AG09309 (cell line): ENCODE data around the gene CNIH3.

Experiments used
- DNase-seq: peaks from one replicate; pipeline ENCODE4 v3.0.0-alpha.2; 2010; ENCODE audit warnings: low read depth
- H3K4me3 ChIP-seq: 2 replicates; pipeline ENCODE4 v1.5.1; 2011; ENCODE audit warnings: mild to moderate bottlenecking, low read depth, low read length, moderate library complexity; ENCODE audit not compliant: control insufficient read depth
- TF ChIP-seq, protein P1 (sequence below): IDR thresholded peaks from 2 replicates; pipeline ENCODE4 v1.5.1; 2011; ENCODE audit warnings: mild to moderate bottlenecking, low read depth, low read length, inconsistent platforms; ENCODE audit not compliant: insufficient read depth, control insufficient read depth; ENCODE audit errors: missing control alignments

The CNIH3 gene

DNA sequence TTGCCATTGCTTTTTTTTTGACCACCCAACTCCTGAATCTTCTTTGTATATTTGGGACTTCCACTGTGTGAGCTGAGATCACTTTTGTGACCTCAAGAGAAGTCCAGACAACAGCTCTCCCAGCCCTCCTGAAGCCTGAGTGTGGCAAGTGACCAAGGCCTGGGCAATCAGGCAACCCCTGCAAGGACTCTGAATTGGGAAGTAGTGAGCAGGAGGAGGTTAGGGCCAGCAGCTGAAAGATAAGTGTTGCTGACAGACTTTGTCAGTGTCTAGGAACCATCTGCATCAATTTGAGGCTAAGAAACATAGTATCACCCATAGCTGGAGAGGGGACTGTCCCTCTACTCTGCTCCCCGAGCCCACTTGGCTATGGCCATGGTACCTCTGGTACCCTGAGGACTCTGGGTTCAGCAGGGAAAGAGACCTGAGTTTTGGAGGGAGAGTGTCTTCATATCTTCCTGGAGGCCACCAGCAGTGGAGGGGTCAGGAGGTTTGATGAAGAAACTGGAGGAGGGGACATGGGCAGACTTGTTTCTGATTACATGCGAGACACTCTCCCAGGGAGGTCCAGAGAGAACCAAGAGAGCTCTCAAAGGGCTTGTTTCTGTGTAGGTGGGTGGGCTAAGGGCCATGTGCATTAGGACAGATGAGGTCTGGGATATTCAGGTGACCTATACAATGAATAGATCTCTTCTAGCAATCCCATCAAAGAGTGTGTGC, 166.3 kb downstream of the CNIH3 start:
- no peak overlapping the region for H3K4me3 ChIP-seq
- DNase-seq: no peak
- TF ChIP-seq, protein P1, sequence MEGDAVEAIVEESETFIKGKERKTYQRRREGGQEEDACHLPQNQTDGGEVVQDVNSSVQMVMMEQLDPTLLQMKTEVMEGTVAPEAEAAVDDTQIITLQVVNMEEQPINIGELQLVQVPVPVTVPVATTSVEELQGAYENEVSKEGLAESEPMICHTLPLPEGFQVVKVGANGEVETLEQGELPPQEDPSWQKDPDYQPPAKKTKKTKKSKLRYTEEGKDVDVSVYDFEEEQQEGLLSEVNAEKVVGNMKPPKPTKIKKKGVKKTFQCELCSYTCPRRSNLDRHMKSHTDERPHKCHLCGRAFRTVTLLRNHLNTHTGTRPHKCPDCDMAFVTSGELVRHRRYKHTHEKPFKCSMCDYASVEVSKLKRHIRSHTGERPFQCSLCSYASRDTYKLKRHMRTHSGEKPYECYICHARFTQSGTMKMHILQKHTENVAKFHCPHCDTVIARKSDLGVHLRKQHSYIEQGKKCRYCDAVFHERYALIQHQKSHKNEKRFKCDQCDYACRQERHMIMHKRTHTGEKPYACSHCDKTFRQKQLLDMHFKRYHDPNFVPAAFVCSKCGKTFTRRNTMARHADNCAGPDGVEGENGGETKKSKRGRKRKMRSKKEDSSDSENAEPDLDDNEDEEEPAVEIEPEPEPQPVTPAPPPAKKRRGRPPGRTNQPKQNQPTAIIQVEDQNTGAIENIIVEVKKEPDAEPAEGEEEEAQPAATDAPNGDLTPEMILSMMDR: no peak

DNA sequence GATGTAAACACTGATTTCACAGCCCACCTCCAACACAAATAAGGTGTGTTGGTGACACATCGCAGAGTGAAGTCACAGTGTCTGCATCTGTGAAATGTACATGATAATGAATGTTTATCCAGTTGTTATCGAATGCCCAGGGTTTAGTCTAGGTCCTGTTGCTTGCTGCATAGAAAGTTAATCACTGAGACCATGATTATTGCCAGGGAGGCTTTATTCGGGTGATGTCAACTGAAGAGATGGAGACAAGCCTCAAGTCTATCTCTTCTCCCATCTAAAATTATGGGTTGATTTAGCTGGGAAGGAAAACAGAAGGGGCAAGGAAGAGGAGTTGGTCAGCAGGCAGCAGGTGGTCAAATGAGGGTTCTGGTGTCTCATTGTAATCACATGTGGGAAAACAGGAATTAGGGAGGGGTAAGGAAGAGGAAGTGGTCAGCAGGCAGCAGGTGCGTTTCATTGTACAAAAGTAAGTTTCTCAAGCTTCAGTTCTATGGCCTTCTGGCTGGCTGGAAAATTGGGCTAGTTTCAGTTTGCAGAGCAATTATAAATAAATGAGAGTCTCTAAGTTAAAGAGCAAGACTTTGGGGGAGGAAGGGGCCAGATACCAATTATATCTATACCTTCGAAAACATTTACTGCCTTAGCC, 167.0 kb downstream of the CNIH3 start:
- TF ChIP-seq, protein P1: no peak
- H3K4me3 ChIP-seq: no peak overlapping the region
- DNase-seq: no peak

DNA sequence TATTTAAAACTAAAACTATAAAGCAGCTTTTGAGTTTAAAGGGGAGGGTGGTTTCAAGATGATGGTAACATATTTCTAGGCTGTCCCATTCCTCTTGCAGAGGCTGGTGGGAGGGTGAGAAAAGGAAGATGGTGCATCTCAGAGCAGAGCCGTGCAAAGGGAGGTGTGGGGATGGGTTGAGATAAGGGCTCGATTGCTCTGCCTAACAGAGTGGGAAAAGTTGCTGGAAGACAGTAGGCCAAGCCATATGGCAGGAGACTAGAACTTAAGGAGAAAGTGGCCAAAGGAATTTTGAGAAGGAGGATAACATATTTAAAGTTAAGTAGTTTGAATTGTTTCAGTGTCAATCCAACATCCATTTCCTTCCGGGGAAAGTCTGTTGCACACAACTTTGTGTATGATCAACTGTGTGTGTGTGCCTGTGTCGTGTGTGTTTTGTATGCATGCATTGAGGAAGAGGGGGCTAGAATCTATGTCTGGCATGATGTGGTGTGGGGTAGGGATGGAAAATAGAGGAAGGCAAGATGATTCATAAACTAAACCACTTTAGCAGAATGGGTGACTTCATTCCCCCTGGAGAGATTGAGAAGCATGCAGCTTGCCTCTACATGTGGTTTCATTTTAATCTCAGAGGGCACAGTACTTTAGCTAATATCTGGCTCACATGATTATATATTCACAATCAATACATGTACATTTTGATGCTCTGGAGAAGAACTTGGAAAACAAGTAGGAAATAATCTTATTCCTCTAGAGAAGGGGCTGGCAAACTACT, 168.3 kb downstream of the CNIH3 start:
- TF ChIP-seq, protein P1: no peak
- H3K4me3 ChIP-seq: no peak overlapping the region
- peak; percentile 17 for DNase-seq

DNA sequence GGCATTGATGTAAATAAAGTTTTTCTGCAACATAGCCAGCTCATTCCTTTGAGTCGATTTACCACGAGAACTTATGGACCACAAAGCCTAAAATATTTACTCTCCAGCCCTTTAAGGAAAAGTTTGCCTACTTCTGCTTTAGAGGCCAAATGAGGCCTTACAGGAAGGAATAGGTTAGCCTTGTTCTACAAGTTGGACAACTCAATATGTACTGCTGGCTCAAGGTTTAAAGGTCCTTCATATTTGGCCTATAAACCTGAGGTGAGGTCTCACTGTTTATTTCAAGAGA, 168.9 kb downstream of the CNIH3 start:
- DNase-seq: no peak
- TF ChIP-seq, protein P1: no peak
- no peak overlapping the region for H3K4me3 ChIP-seq

DNA sequence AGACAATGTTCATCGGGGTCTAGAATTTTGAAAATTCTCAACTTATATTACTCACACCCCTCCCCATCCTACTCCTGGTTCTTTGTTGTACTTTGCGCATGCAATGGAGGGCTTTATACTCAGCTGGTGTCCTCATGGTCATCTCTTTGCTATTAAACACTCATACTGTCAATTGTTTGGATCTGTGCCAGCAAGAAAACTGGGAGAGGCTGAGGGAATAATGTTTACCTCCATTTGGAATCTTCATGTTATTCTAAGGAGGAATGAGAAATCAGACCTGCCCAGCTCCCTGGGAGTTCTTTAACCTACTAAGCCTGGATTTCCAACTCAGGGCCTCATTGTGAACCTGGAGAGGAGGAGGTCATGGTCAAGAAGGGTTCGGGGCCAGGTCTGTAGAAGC, 169.5 kb downstream of the CNIH3 start:
- H3K4me3 ChIP-seq: no peak overlapping the region
- TF ChIP-seq, protein P1: no peak
- DNase-seq: no peak

DNA sequence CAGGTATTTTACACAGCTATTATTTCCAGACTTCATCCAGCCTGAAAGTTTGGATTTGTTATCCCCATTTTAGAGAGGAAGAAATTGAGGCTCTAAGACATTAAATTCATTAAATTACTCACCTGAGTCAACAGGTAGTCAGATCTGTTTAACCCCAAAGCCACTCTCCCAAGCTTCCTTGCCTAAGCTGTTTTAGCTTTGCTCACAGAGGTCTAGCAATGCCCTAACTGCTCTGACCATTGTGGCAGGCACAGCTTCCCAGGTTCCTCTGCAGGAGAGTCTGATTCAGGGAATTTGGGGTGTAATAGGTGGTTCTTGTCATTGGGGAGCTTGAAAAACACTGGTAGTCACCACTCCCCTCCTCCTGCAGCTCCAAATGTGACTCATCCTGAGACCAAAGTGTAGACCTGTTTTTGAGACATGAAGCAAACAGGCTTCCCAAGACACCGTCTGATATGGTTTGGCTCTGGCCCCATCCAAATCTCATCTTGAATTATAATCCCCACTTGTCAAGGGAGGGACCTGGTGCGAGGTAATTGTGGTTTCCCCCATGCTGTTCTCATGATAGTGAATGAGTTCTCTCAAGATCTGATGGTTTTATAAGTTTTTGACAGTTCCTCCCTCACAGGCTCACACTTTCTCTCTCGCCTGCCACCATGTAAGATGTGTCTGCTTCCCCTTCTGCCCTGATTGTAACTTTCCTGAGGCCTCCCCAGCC, 170.6 kb downstream of the CNIH3 start:
- H3K4me3 ChIP-seq: no peak overlapping the region
- TF ChIP-seq, protein P1: no peak

More for the DNA sequence above, 170.6 kb downstream of the CNIH3 start:
- DNase-seq: no peak
